CD4-positive, alpha-beta T cell treated with Interleukin-15 for 1 hour (primary cell): ENCODE results near the gene MYH10.

ENCODE experiments used
- DNase-seq: peaks from one replicate; pipeline ENCODE4 v3.0.0-alpha.2; 2020

The MYH10 gene

DNA sequence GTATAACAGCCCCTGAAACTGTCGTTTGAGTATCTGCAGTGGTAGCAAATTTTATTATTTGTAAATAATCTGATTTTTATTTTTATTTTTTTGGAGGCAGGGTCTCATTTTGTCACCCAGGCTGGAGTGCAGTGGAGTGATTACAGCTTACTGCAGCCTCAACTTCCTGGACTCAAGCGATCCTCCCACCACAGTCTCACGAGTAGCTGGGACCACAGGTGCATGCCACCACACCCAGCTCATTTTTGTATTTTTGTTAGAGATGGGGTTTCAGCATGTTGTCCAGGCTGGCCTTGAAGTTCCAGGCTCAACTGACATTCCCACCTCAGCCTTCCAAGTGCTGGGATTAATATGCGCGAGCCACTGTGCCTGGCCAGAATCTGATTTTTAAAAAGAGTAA, 192.1 kb downstream of the MYH10 start:
- no peak for DNase-seq

DNA sequence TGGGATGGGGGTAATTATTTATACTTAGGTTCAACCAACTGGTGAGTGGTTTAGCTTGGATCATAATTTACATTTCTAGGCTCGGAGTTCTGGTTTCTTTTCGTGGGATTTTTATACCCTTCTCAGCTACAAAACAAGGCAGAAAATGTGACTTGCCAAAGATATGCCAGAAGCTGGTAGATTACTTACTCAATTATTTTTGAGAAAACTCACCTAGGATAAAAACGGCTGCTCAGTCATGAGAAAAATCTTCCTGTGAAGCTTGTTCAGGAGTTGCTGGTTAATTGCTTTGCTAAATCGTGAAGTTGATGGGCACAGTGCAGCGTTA, 193.7 kb downstream of the MYH10 start:
- DNase-seq: no peak

DNA sequence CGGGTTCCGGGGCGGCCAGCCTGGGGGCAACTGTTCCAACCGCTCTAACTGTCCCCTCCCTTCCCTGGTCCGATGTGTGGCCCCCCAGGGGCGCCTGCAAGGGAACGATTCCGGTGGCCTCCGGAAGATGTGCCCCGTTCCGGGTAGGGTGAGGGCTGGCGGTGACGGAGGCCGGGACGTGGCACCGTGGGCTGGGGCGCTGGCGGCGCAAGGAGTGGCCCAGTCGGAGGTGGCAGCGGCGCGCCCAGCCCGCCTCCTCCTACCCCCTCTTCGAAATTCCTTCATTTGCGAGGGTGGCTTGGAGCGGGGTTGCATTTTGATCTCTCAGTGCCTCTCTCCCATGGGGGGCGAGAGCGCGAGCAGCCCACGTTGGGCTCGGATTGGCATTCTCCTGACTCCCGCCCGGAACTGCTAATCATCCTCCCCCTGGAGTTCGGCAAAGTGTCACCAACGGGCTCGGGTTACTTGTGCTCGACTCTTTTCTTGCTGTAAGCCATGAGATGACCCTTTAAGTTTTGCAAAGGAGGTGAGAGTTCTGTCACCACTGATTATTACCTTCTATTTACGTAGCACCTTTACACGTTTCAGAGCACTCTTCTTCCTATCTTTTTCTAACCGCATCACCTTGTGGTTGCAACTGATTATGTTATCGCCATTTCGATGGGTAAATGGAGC, 194.2 kb downstream of the MYH10 start:
- DNase-seq: peak; percentile 54

- DNase-seq: peak; percentile 98
Observed at GRCh38 chr17:8435245-8436168, 195.0 kb downstream of the MYH10 start, which contains the start of gene NDEL1. Gene NDEL1, plus strand, starts transcription at chr17:8435884. Its CDS starts 8,388 bp downstream, at chr17:8444272.

DNA sequence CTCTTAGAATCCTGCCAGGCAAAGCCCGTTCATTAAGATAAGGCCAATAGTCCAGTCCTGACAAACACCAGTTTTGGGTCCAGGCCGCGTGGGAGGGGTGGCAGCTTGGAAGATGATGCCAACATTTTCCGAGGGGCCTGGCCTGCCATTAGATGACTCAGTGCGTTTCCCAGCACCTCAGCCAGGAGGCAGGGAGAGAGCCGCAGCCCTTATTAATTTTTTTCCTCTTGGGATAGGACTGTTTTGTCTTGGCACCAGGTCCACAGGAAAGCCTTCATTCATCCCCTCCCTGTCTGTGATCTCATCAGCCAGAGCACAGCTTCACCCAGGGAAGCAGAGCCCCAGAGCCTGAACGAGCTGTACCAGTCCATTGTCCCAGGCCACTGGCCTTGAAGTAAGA, 199.6 kb downstream of the MYH10 start:
- no peak for DNase-seq

- DNase-seq: no peak
Observed at GRCh38 chr17:8426802-8427201, 203.7 kb downstream of the MYH10 start.

GRCh38 chr17:8426094-8426720, 204.3 kb downstream of the MYH10 start:
- DNase-seq: no peak
